SU-DHL-6 (cell line): ENCODE results near the gene RNF157.
A peak's percentile ranks its signal among the peaks of the same experiment; 100 is the strongest.

Experiments
- H2AFZ ChIP-seq: fragments of 200-600 bp; sonication (generic); 2 replicates; pipeline ENCODE4 v1.6.1; 2014; ENCODE audit warnings: low read depth, mild to moderate bottlenecking, moderate library complexity, mixed read lengths, antibody characterized with exemption, low read length; ENCODE audit not compliant: severe bottlenecking
- H3F3A ChIP-seq: fragments of 200-600 bp; shearing (Covaris generic); 2 replicates; pipeline ENCODE4 v1.6.0; 2016; ENCODE audit warnings: antibody characterized with exemption, mild to moderate bottlenecking; ENCODE audit not compliant: insufficient read depth
- H3K27ac ChIP-seq: fragments of 200-600 bp; sonication (generic); 2 replicates; pipeline ENCODE4 v1.5.1; 2016; ENCODE audit warnings: low read depth, mild to moderate bottlenecking, low read length, moderate library complexity, mixed read lengths
- H3K27me3 ChIP-seq: fragments of 200-600 bp; sonication (generic), shearing (Covaris generic); 2 replicates; pipeline ENCODE4 v1.6.0; 2014; ENCODE audit warnings: mild to moderate bottlenecking, low read length
- H3K36me3 ChIP-seq: fragments of 200-600 bp; sonication (generic); 2 replicates; pipeline ENCODE4 v1.6.1; 2014; ENCODE audit warnings: mild to moderate bottlenecking, low read length, mixed read lengths
- H3K4me2 ChIP-seq: fragments of 300-600, 200-600 bp; shearing (Covaris generic), sonication (generic); 2 replicates; pipeline ENCODE4 v1.6.0; 2014; ENCODE audit warnings: low read length, low read depth, mild to moderate bottlenecking; ENCODE audit not compliant: poor library complexity, severe bottlenecking
- H3K4me3 ChIP-seq: fragments of 200-600 bp; sonication (generic); 2 replicates; pipeline ENCODE4 v1.5.1; 2014; ENCODE audit warnings: antibody characterized with exemption, low read length, mild to moderate bottlenecking, mixed read lengths; ENCODE audit not compliant: insufficient read depth, poor library complexity, severe bottlenecking
- H3K79me2 ChIP-seq: fragments of 200-600 bp; sonication (generic); 2 replicates; pipeline ENCODE4 v1.6.1; 2014; ENCODE audit warnings: mild to moderate bottlenecking, low read length, moderate library complexity; ENCODE audit not compliant: insufficient read depth
- H3K9ac ChIP-seq: fragments of 200-600 bp; sonication (generic); 2 replicates; pipeline ENCODE4 v1.7.0; 2014; ENCODE audit warnings: mild to moderate bottlenecking, low read length
- H3K9me2 ChIP-seq: fragments of 200-600 bp; sonication (generic); replicated peaks from 2 replicates; pipeline ENCODE4 v1.6.1; 2014; ENCODE audit warnings: low read length; ENCODE audit not compliant: insufficient read depth
- H3K9me3 ChIP-seq: fragments of 200-600 bp; sonication (generic); 2 replicates; pipeline ENCODE4 v1.6.1; 2014; ENCODE audit warnings: low read length, mixed read lengths; ENCODE audit not compliant: insufficient read depth
- H4K20me1 ChIP-seq: fragments of 200-600 bp; sonication (generic); 2 replicates; pipeline ENCODE4 v1.6.1; 2014; ENCODE audit warnings: low read depth, mild to moderate bottlenecking, antibody characterized with exemption, low read length, moderate library complexity, mixed read lengths
- CTCF ChIP-seq: fragments of 200-600 bp; sonication (generic); IDR thresholded peaks from one replicate; pipeline ENCODE4 v1.5.1; 2017; ENCODE audit warnings: antibody characterized with exemption, mild to moderate bottlenecking, low read length, moderate library complexity; ENCODE audit not compliant: insufficient read depth, poor library complexity, severe bottlenecking
- EZH2phosphoT487 ChIP-seq: fragments of 200-600 bp; sonication (generic), shearing (Covaris generic); conservative IDR thresholded peaks from 2 replicates; pipeline ENCODE4 v1.6.1; 2018; ENCODE audit warnings: mild to moderate bottlenecking, antibody characterized with exemption, low read length, moderate library complexity, mixed read lengths

The RNF157 gene

GRCh38 chr17:76122431-76123190 lies 117.7 kb downstream of the RNF157 start:
- H3K27me3 ChIP-seq, result no peaks in the 10 kb centered on the region

GRCh38 chr17:76121932-76122430 lies 118.3 kb downstream of the RNF157 start:
- Histone ChIP-seq H3K79me2 (no peaks in the 10 kb centered on the region), H4K20me1 (no peaks in the 10 kb centered on the region), H3K9me3 (no peaks in the 10 kb centered on the region), H3F3A (no peaks in the 10 kb centered on the region), H3K9me2 (no peaks in the 10 kb centered on the region), H3K9ac (no peak overlapping the region), H3K27ac (no peak overlapping the region), H3K4me3 (no peak overlapping the region), H3K36me3 (no peaks in the 10 kb centered on the region), H3K4me2 (peak overlapping the region; percentile 13), H3K27me3 (no peaks in the 10 kb centered on the region), H2AFZ (peak overlapping the region; percentile 27)
- TF ChIP-seq CTCF (no peak), EZH2phosphoT487 (no peak)

More at GRCh38 chr17:76122431-76123190, 117.7 kb downstream of the RNF157 start:
- H3K36me3 ChIP-seq, result no peaks in the 10 kb centered on the region
- no peak overlapping the region for H3K27ac ChIP-seq
- H2AFZ ChIP-seq, result no peak overlapping the region
- H3F3A ChIP-seq, result no peaks in the 10 kb centered on the region
- no peak overlapping the region for H3K4me2 ChIP-seq
- no peak overlapping the region for H3K9ac ChIP-seq
- H3K9me3 ChIP-seq, result no peaks in the 10 kb centered on the region
- no peak overlapping the region for H3K4me3 ChIP-seq
- H3K9me2 ChIP-seq, result no peaks in the 10 kb centered on the region
- H3K79me2 ChIP-seq, result no peaks in the 10 kb centered on the region
- TF ChIP-seq CTCF, result no peak
- TF ChIP-seq EZH2phosphoT487, result no peak
- no peaks in the 10 kb centered on the region for H4K20me1 ChIP-seq

GRCh38 chr17:76120658-76121008 lies 119.7 kb downstream of the RNF157 start:
- Histone ChIP-seq H3K9me3 (no peaks in the 10 kb centered on the region), H4K20me1 (no peaks in the 10 kb centered on the region), H3K4me3 (no peak overlapping the region), H3K27me3 (no peaks in the 10 kb centered on the region), H3F3A (no peaks in the 10 kb centered on the region), H3K79me2 (no peaks in the 10 kb centered on the region), H3K9me2 (no peaks in the 10 kb centered on the region), H3K9ac (no peak overlapping the region), H3K36me3 (no peaks in the 10 kb centered on the region), H3K27ac (no peak overlapping the region), H3K4me2 (no peak overlapping the region), H2AFZ (no peak overlapping the region)
- no peak for TF ChIP-seq CTCF
- TF ChIP-seq EZH2phosphoT487, result no peak
